CD4-positive, alpha-beta T cell treated with Interleukin-4 for 1 hour (primary cell): ENCODE measurements around the gene ANKRD17.
A peak's percentile ranks its signal among the peaks of the same experiment; 100 is the strongest.
"Not testable (repeated sequence)": the region's sequence is repeated elsewhere in the genome, so short reads cannot be mapped to it uniquely, and the experiment has no call there.

Experiments
- DNase-seq, 2 donors: peaks; one replicate each; pipeline ENCODE4 v3.0.0-alpha.2; 2020 to 2022

The ANKRD17 gene

GRCh38 chr4:73244945-73245601 lies 13.5 kb downstream of the ANKRD17 start:
- DNase-seq = no peak

GRCh38 chr4:73237044-73237443 lies 21.6 kb downstream of the ANKRD17 start:
- no peak for DNase-seq

GRCh38 chr4:73236151-73236550 lies 22.4 kb downstream of the ANKRD17 start:
- DNase-seq = no peak

GRCh38 chr4:73234712-73235111 lies 23.9 kb downstream of the ANKRD17 start:
- DNase-seq = no peak

GRCh38 chr4:73231518-73232487 lies 26.8 kb downstream of the ANKRD17 start:
- DNase-seq = no peak

- no peak for DNase-seq
These were observed 27.6 kb downstream of the ANKRD17 start for GRCh38 chr4:73230865-73231517.

DNA sequence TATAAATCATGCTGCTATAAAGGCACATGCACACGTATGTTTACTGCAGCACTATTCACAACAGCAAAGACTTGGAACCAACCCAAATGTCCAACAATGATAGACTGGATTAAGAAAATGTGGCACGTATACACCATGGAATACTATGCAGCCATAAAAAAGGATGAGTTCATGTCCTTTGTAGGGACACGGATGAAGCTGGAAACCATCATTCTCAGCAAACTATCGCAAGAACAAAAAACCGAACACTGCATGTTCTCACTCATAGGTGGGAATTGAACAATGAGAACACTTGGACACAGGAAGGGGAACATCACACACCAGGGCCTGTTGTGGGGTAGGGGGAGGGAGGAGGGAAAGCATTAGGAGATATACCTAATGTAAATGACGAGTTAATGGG lies 29.8 kb downstream of the ANKRD17 start:
- DNase-seq = not testable (repeated sequence)

- peak in 1 of 2 donors; percentile 4 for DNase-seq
These were observed 33.7 kb downstream of the ANKRD17 start for GRCh38 chr4:73224886-73225285.

DNA sequence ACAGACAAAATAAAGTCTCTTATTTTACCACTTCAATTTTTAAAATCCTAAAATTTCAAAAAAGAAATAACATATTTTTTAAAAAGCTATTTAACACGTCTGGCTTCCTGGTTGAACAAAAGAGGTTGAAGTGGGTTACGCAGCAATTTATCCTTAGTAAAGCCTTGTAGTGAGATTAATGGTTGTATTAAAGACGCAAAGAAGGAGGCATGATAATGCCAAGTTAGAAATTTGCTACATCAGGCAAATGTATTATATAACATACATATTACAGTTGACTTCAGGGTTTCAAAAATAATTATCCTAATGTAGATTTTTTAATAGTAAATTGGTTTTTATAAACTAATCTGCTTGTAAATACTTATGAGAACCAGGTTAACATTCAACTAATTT lies 35.3 kb downstream of the ANKRD17 start:
- no peak for DNase-seq

DNA sequence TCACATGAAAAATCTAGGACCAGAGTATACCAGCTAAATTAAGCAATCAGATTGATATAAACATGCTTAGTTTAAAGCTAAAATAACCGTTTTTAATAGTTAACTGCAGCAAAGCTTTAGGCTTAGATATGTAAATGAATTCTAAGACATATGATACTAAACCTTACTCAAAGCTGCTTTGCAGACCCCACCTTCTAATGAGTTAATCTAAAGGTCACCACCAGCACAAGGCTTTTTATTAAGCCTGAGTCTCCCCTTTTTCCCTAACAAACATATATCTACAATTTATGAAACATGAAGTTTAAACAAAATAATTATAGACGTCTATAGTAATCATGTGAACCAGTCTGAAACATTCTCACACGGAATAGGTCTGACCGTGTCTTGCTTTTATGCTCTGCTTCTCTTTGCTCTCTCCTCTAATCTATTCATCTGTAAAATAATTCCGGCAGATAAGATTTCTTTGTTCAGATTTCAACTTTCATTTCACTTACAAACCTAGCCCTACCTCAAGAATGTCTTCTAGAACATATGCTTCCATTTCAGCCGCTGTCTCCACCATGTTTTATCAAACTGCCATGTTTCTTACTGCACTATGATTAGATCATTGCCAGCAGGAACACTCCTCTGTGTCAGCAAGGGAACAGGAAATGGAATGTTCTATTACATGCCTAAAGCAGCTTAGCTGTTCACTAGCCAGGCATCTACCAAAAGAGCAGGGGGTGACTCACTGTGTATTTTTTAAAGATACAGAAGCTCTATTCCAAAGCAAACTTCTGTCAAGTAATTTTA lies 35.9 kb downstream of the ANKRD17 start:
- DNase-seq = peak; percentile 75 to 91

GRCh38 chr4:73221734-73222133 lies 36.9 kb downstream of the ANKRD17 start:
- DNase-seq = peak in 1 of 2 donors; percentile 5

GRCh38 chr4:73220815-73221214 lies 37.8 kb downstream of the ANKRD17 start:
- no peak for DNase-seq

GRCh38 chr4:73213916-73214653 lies 44.5 kb downstream of the ANKRD17 start:
- DNase-seq = no peak

DNA sequence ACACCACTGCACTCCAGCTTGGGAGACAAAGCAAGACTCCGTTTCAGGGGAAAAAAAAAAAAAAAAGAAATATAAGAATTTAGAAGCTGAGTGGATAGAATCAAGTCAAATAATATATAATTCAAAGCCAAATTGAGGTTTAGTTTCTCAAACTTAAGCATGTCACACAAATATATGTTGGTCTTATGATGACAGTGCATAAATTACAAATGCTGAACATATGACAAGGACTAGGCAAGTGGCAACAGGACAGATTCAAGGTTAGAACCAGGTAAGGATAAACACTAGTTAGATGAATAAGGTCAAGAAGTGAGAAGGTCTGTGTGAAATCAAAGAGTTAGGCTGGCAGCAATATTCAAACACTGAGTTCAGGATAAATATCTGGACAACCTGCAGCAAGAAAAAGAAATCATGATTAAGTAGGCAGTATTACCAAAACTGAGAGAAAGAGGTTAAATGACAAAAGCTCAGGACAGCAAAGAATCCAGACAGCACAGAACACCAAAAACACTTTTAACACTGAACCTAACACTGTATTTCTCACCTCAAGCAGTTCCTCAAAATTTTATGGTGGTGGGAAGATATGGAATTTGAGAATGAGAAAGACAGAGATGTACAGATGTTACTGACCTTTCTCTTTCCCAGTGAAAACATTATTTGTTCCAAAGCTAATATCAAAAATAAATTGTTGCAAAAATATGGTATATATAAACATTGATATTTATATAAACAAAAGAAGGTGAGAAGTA lies 45.4 kb downstream of the ANKRD17 start:
- DNase-seq = no peak

GRCh38 chr4:73211968-73212367 lies 46.6 kb downstream of the ANKRD17 start:
- DNase-seq = no peak

GRCh38 chr4:73208376-73208775 lies 50.2 kb downstream of the ANKRD17 start:
- DNase-seq = no peak

DNA sequence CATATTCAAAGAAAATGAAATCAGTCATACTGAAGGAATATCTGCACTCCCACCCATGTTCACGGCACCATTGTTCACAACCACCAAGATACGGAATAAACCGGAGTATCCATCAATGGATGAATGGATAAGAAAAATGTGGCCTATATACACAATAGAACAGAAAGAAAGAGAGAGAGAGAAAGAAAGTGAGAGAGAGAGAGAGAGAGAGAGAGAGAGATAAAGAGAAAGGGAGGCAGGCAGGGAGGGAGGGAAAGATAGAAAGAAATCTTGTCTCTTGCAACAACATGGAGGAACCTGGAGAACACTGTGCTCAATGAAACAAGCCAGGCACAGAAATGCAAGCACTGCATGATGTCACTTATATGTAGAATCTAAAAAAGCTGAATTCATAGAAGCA lies 52.4 kb downstream of the ANKRD17 start:
- DNase-seq = no peak

GRCh38 chr4:73205482-73205881 lies 53.1 kb downstream of the ANKRD17 start:
- DNase-seq = no peak

- not testable (repeated sequence) for DNase-seq
These were observed 54.6 kb downstream of the ANKRD17 start for GRCh38 chr4:73203976-73204375.

- DNase-seq = no peak
These were observed 61.4 kb downstream of the ANKRD17 start for GRCh38 chr4:73197220-73197619.

- no peak for DNase-seq
These were observed 64.5 kb downstream of the ANKRD17 start for GRCh38 chr4:73194064-73194463.
